Keratinocyte (primary cell): ENCODE data around the gene ZNF135. TPM values are rescaled to one million over a fixed set of nuclear protein-coding genes. Genes with fewer than 3 reads are reported as not detected.

Source experiments
- DNase-seq: peaks from one replicate; pipeline ENCODE4 v3.0.0-alpha.2; 2011; ENCODE audit warnings: low read depth, missing footprints, low spot score
- FAIRE-seq: peaks from 2 replicates; lab custom pipeline; 2011; peaks lifted over from hg19 to GRCh38; lab: Jason Lieb, UNC
- H2AFZ ChIP-seq: 2 replicates; pipeline ENCODE4 v1.6.0; 2012; ENCODE audit warnings: low read length, control low read depth, inconsistent platforms; ENCODE audit not compliant: control insufficient read depth
- H3K27ac ChIP-seq: 2 replicates; pipeline ENCODE4 v1.5.1; 2011; ENCODE audit warnings: low read length; ENCODE audit not compliant: control insufficient read depth, insufficient read depth
- H3K27me3 ChIP-seq: 3 replicates; pipeline ENCODE4 v1.6.0; 2011; ENCODE audit warnings: low read length; ENCODE audit not compliant: control insufficient read depth, insufficient read depth; ENCODE audit errors: extremely low read depth
- H3K36me3 ChIP-seq, 2 experiments: 2 replicates in 1 of 2; 3 replicates in 1 of 2; pipeline ENCODE4 v1.5.1; 2011; ENCODE audit warnings: low read length in 2 of 2, mild to moderate bottlenecking in 1 of 2; ENCODE audit not compliant: control insufficient read depth in 2 of 2, insufficient read depth in 2 of 2; ENCODE audit errors: extremely low read depth in 1 of 2
- H3K4me1 ChIP-seq: 3 replicates; pipeline ENCODE4 v1.5.1; 2011; ENCODE audit warnings: low read length; ENCODE audit not compliant: control insufficient read depth, insufficient read depth; ENCODE audit errors: extremely low read depth
- H3K4me2 ChIP-seq: 3 replicates; pipeline ENCODE4 v1.6.0; 2011; ENCODE audit warnings: low read depth, low read length; ENCODE audit not compliant: control insufficient read depth, insufficient read depth; ENCODE audit errors: extremely low read depth
- H3K4me3 ChIP-seq, 3 experiments: fragments of 200-600 bp in 1 of 3; sonication (generic) in 1 of 3; 2 replicates in 2 of 3; 3 replicates in 1 of 3; pipeline ENCODE4 v1.5.1; 2011 to 2016; ENCODE audit warnings: low read length in 3 of 3, mild to moderate bottlenecking in 3 of 3, control low read depth in 2 of 3, inconsistent platforms in 1 of 3, low read depth in 1 of 3, mixed read lengths in 1 of 3, mixed run types in 1 of 3, moderate library complexity in 1 of 3; ENCODE audit not compliant: control insufficient read depth in 2 of 3, insufficient read depth in 2 of 3; ENCODE audit errors: extremely low read depth in 1 of 3
- H3K79me2 ChIP-seq: 2 replicates; pipeline ENCODE4 v1.6.0; 2012; ENCODE audit warnings: low read length; ENCODE audit not compliant: control insufficient read depth, insufficient read depth
- H3K9ac ChIP-seq: 3 replicates; pipeline ENCODE4 v1.6.0; 2011; ENCODE audit warnings: low read length; ENCODE audit not compliant: control insufficient read depth, insufficient read depth; ENCODE audit errors: extremely low read depth
- H3K9me1 ChIP-seq: 3 replicates; pipeline ENCODE4 v1.6.0; 2011; ENCODE audit warnings: low read length; ENCODE audit not compliant: control insufficient read depth, insufficient read depth; ENCODE audit errors: extremely low read depth
- H3K9me3 ChIP-seq: 2 replicates; pipeline ENCODE4 v1.5.1; 2012; ENCODE audit warnings: low read depth, low read length; ENCODE audit not compliant: control insufficient read depth
- H4K20me1 ChIP-seq: 3 replicates; pipeline ENCODE4 v1.6.0; 2011; ENCODE audit warnings: low read length; ENCODE audit not compliant: control insufficient read depth, insufficient read depth; ENCODE audit errors: extremely low read depth
- CTCF ChIP-seq, 3 experiments: IDR thresholded peaks in 1 of 3; conservative IDR thresholded peaks in 1 of 3; optimal IDR thresholded peaks in 1 of 3; 2 replicates in 2 of 3; 3 replicates in 1 of 3; pipeline versions ENCODE3 to v1.5.1; 2011; ENCODE audit warnings: low read length in 3 of 3, mild to moderate bottlenecking in 3 of 3, moderate library complexity in 2 of 3, control low read depth in 1 of 3, inconsistent platforms in 1 of 3; ENCODE audit not compliant: insufficient read depth in 2 of 3; ENCODE audit errors: extremely low read depth in 1 of 3
- EZH2 ChIP-seq: IDR thresholded peaks from one replicate; pipeline ENCODE4 v1.6.1; 2012; ENCODE audit warnings: inconsistent platforms, mild to moderate bottlenecking, low read length, moderate library complexity
- dilution Hi-C: fragments of 300-500 bp; cut with MboI; formaldehyde crosslinking; loops from one replicate; pipeline ENCODE4 v1.7.0; 2020; ENCODE audit warnings: low sequenced_read_pairs; ENCODE audit not compliant: extremely low pct_ligation_motif_present
- polyA plus RNA-seq, 5 experiments: library from polyadenylated mRNA; depleted of rRNA in 3 of 5; stranded (reverse) in 3 of 5; stranded (forward) in 1 of 5; unstranded in 1 of 5; fragments of >200 nt; gene quantifications; 1 replicate in 1 of 5; 2 replicates in 3 of 5; 3 replicates in 1 of 5; pipeline versions ENCODE4 v1.2.1 to v1.2.3, GENCODE V29; 2011 to 2012; ENCODE audit warnings: missing spikeins in 2 of 5, low read depth in 1 of 5, low replicate concordance in 1 of 5

The ZNF135 gene
- polyA plus RNA-seq, 1 donor (not counting 4 experiments of a cell fraction or from before 2014, with no cell fraction given) = 3.4 TPM

GRCh38 chr19:58040751-58041525, 18.1 kb upstream of the ZNF135 start:
- Histone ChIP-seq H3K27me3 (no peaks in the 10 kb centered on the region), H3K79me2 (no peaks in the 10 kb centered on the region), H4K20me1 (no peaks in the 10 kb centered on the region), H3K9ac (no peak overlapping the region), H3K4me2 (no peak overlapping the region), H3K36me3 (no peaks in the 10 kb centered on the region), H3K9me1 (no peaks in the 10 kb centered on the region), H3K4me1 (no peaks in the 10 kb centered on the region), H3K4me3 (no peak overlapping the region), H3K9me3 (peaks cover 19% of the 10 kb centered on the region), H2AFZ (no peak overlapping the region), H3K27ac (no peak overlapping the region)
- DNase-seq (no peak), FAIRE-seq (no peak)
- TF ChIP-seq CTCF (optimal IDR thresholded peaks at IDR 0.05 in 1 of 3, IDR thresholded peaks at IDR 0.05 in 1 of 3, conservative IDR thresholded peaks at IDR 0.05 in 1 of 3; ENCODE audit: extremely low read depth in 1 of 3, insufficient read depth in 2 of 3, low read length in 3 of 3) (no peak), EZH2 (no peak)
- dilution Hi-C loops = no loop called here

GRCh38 chr19:58042495-58043340, 16.4 kb upstream of the ZNF135 start:
- dilution Hi-C loops = no loop called here
- no peaks in the 10 kb centered on the region for H3K36me3 ChIP-seq
- no peak overlapping the region for H3K4me3 ChIP-seq
- no peaks in the 10 kb centered on the region for H3K4me1 ChIP-seq
- DNase-seq (no peak), FAIRE-seq (no peak)
- no peak overlapping the region for H2AFZ ChIP-seq
- TF ChIP-seq EZH2 = no peak
- no peak for TF ChIP-seq CTCF (optimal IDR thresholded peaks at IDR 0.05 in 1 of 3, IDR thresholded peaks at IDR 0.05 in 1 of 3, conservative IDR thresholded peaks at IDR 0.05 in 1 of 3; ENCODE audit: extremely low read depth in 1 of 3, insufficient read depth in 2 of 3, low read length in 3 of 3)
- H3K9me1 ChIP-seq = no peaks in the 10 kb centered on the region
- H3K27me3 ChIP-seq = no peaks in the 10 kb centered on the region
- no peak overlapping the region for H3K9ac ChIP-seq
- H3K4me2 ChIP-seq = no peak overlapping the region
- no peaks in the 10 kb centered on the region for H4K20me1 ChIP-seq
- H3K79me2 ChIP-seq = no peaks in the 10 kb centered on the region
- H3K27ac ChIP-seq = no peak overlapping the region
- peaks cover 23% of the 10 kb centered on the region for H3K9me3 ChIP-seq
